ENCODE results near the gene KRT80.

Gene KRT80

DNA sequence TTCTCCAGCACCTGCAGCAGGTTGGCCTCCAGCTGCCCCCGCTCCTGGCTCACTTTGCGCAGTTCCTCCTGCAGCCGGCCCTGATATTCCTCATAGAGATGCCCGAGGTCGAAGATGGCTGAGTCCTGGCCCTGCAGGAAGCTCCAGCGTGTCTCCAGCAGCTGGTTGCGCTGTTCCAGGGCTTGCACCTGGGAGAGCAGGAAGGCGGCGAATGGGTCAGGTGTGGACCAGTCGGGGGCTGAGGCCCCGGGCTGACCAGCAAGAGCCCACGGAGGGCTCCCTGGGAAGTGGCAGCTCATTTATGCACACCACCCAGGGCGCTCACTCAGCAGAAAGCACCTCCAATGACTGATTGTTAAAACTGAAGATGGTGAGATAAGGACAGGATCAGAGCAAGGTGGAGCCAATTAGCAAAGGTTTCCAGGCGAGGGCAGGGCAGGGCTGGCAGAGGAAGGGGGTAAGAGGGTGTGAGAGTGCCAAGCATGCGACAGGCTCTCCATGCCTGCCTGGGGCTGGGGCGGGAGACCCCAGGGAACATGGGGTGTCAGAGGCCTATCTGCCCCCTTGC lies 6.3 kb downstream of the KRT80 start:
- Histone ChIP-seq H3K27ac (ENCODE audit: insufficient read depth, low read depth, low read length, poor library complexity, severe bottlenecking) (no peak overlapping the region), H3K4me1 (ENCODE audit: control insufficient read depth, insufficient read depth, low read length) (peaks cover 31% of the 10 kb centered on the region), H3K36me3 (ENCODE audit: control insufficient read depth, insufficient read depth, low read length) (no peaks in the 10 kb centered on the region), H3K4me3 (ENCODE audit: insufficient read depth, low read depth, low read length) (no peak overlapping the region), H3K27me3 (ENCODE audit: control insufficient read depth, insufficient read depth, low read length, poor library complexity, severe bottlenecking) (no peaks in the 10 kb centered on the region), H3K9me3 (ENCODE audit: control insufficient read depth, low read length) (no peaks in the 10 kb centered on the region)
- 91 to 92% methylated on average over 16 of the region's 16 CpGs for WGBS, 2 experiments

DNA sequence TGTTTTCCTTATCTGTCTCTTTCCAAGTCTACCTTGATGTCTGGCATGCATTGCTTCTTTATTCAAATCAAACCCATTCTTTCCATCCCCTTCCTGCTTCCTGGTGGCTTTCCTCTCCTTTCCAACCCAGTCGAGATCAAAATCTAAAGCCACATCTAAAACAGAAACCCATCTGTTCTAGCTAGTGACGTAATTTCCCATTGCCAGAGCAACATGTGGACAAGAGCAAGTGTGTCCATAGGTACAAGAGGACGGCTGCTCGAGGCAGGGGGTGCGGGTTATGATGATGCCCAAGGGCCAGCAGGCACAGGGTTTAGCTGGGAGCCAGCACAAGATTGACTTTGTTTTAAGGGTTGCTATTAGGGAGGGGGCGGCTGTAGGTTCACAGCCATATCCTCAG lies 7.0 kb downstream of the KRT80 start:
- Histone ChIP-seq H3K36me3 (ENCODE audit: control insufficient read depth, insufficient read depth, low read length) (no peaks in the 10 kb centered on the region), H3K4me3 (ENCODE audit: insufficient read depth, low read depth, low read length) (no peak overlapping the region), H3K27me3 (ENCODE audit: control insufficient read depth, insufficient read depth, low read length, poor library complexity, severe bottlenecking) (no peaks in the 10 kb centered on the region), H3K27ac (ENCODE audit: insufficient read depth, low read depth, low read length, poor library complexity, severe bottlenecking) (no peak overlapping the region), H3K9me3 (ENCODE audit: control insufficient read depth, low read length) (no peaks in the 10 kb centered on the region), H3K4me1 (ENCODE audit: control insufficient read depth, insufficient read depth, low read length) (peaks cover 31% of the 10 kb centered on the region)
- WGBS, 2 experiments, result 91 to 92% methylated on average over 6 of the region's 6 CpGs

DNA sequence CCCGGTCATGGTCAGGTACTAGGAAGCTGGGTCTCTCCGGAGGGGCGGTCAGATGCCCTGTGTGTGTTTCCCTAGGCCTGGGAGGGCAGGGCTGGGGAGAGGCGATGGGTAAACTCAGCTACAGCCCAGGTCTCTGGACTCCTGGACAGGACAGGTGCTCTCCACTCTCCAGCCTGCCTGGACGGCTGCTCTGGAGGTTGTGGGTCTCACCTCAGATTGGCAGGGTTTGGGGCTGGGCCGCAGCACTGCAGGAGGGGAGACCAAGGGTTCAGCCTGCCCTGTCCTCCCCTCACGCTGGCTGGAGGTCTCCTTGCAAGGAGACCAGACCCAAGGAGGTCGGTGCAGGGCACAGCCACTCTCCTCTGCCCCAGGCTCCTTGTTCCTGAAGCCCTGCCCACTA lies 7.8 kb downstream of the KRT80 start:
- Histone ChIP-seq H3K4me3 (ENCODE audit: insufficient read depth, low read depth, low read length) (no peak overlapping the region), H3K36me3 (ENCODE audit: control insufficient read depth, insufficient read depth, low read length) (no peaks in the 10 kb centered on the region), H3K27ac (ENCODE audit: insufficient read depth, low read depth, low read length, poor library complexity, severe bottlenecking) (no peak overlapping the region), H3K27me3 (ENCODE audit: control insufficient read depth, insufficient read depth, low read length, poor library complexity, severe bottlenecking) (no peaks in the 10 kb centered on the region), H3K4me1 (ENCODE audit: control insufficient read depth, insufficient read depth, low read length) (peaks cover 31% of the 10 kb centered on the region), H3K9me3 (ENCODE audit: control insufficient read depth, low read length) (no peaks in the 10 kb centered on the region)
- 88 to 89% methylated on average over 8 of the region's 8 CpGs for WGBS, 2 experiments

DNA sequence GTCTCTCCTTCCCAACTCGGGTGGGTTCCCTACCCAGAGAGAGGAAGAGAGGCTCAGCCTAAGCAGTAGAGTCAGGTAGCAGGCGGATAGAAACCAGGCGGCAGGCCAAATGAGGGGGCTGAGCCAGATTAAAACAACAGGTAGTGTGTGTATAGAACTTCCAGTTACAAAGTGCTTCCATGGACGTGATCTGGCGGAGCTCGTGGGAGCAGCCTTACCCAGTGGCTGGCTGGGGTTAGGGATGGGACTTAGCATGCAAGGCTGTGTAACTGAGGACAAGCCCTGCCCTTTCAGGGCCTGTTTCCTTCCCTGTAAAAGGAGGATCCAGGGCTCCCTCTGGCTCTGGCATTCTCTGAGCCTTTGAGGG lies 8.3 kb downstream of the KRT80 start:
- H3K4me1 ChIP-seq (ENCODE audit: control insufficient read depth, insufficient read depth, low read length), result peaks cover 31% of the 10 kb centered on the region
- H3K4me3 ChIP-seq (ENCODE audit: insufficient read depth, low read depth, low read length), result no peak overlapping the region
- H3K9me3 ChIP-seq (ENCODE audit: control insufficient read depth, low read length), result no peaks in the 10 kb centered on the region
- no peaks in the 10 kb centered on the region for H3K36me3 ChIP-seq (ENCODE audit: control insufficient read depth, insufficient read depth, low read length)
- H3K27ac ChIP-seq (ENCODE audit: insufficient read depth, low read depth, low read length, poor library complexity, severe bottlenecking), result no peak overlapping the region
- 78% methylated on average over 6 of the region's 6 CpGs for WGBS, 2 experiments
- H3K27me3 ChIP-seq (ENCODE audit: control insufficient read depth, insufficient read depth, low read length, poor library complexity, severe bottlenecking), result no peaks in the 10 kb centered on the region

DNA sequence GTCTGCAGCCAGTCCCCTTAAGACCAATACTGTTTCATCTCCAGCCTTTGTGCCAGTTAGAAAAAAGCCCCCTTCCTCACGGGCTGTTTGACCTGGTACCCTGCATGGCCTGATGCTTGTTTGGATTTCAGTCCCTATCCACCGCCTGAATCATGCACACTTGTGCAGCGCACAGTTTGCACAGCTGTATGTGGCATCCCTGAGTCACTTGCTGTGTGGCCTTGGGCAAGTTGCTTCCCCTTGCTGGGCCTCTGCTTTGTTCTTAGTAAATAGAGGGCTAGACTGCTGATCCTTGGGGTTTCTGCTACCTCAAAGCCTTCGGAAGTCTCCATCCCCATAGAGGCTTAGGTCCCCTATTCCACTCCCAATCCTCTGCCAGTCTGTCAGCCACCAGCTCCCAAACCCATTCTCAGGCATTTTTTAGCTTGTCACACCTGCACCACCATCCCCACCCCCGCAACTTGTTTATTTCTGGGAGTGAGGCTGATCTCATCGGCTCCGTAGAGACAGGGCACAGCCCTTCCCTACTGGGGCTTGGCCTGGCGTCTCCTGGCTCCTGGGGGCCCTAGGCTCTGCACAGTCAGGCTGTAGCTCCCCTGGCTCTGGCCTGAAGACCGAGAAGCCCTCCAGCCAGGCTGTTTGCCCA lies 8.8 kb downstream of the KRT80 start:
- 77 to 79% methylated on average over 9 of the region's 9 CpGs for WGBS, 2 experiments

DNA sequence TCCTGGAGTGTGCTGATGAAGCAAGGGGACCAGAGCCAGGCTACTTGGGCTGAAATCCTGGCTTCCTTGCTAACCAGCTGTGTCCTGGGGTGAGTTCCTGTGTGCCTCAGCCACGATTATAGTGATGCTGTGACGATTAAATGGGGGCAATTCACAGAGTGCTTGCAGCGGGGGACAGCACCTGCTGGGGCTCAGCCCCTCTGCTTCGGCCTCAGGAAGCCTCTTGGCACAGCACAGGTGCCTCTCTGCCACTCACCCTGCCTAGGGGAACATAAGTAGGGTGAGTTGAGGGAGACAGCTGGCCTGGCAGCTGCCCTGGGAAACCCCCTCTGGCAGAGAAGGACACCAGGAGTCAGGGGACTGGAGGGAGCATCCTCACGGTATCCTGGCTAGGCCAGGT lies 9.4 kb downstream of the KRT80 start:
- Histone ChIP-seq H3K9me3 (ENCODE audit: control insufficient read depth, low read length) (no peaks in the 10 kb centered on the region), H3K4me3 (ENCODE audit: insufficient read depth, low read depth, low read length) (no peak overlapping the region), H3K4me1 (ENCODE audit: control insufficient read depth, insufficient read depth, low read length) (peaks cover 31% of the 10 kb centered on the region), H3K27me3 (ENCODE audit: control insufficient read depth, insufficient read depth, low read length, poor library complexity, severe bottlenecking) (no peaks in the 10 kb centered on the region), H3K36me3 (ENCODE audit: control insufficient read depth, insufficient read depth, low read length) (no peaks in the 10 kb centered on the region), H3K27ac (ENCODE audit: insufficient read depth, low read depth, low read length, poor library complexity, severe bottlenecking) (no peak overlapping the region)
- 84% methylated on average over 5 of the region's 5 CpGs for WGBS, 2 experiments

More for the DNA sequence above, 8.8 kb downstream of the KRT80 start:
- Histone ChIP-seq H3K36me3 (ENCODE audit: control insufficient read depth, insufficient read depth, low read length) (no peaks in the 10 kb centered on the region), H3K9me3 (ENCODE audit: control insufficient read depth, low read length) (no peaks in the 10 kb centered on the region), H3K4me3 (ENCODE audit: insufficient read depth, low read depth, low read length) (no peak overlapping the region), H3K27me3 (ENCODE audit: control insufficient read depth, insufficient read depth, low read length, poor library complexity, severe bottlenecking) (no peaks in the 10 kb centered on the region), H3K4me1 (ENCODE audit: control insufficient read depth, insufficient read depth, low read length) (peaks cover 31% of the 10 kb centered on the region), H3K27ac (ENCODE audit: insufficient read depth, low read depth, low read length, poor library complexity, severe bottlenecking) (no peak overlapping the region)

DNA sequence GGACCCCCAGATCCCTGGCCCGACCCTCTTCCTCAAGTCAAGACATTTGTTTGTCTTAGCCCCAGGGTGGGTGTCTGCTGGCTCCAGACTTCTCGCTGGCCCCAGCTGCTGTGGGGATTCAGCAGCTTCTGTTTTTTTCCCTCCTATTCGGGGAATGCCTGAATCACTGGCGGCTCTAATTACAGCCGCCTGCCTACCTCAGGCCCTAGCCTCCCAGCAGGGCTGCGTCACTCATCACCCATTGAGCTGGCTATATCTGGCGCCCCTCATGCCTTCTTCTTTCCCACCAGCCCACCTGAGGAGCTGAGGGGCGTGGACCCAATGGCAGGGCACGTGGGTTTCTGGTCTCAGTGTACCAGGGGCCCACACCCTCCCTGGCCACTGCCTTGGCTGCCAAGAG lies 10.1 kb downstream of the KRT80 start:
- WGBS, 2 experiments, result 9 to 14% methylated on average over 9 of the region's 9 CpGs
- H3K27ac ChIP-seq (ENCODE audit: insufficient read depth, low read depth, low read length, poor library complexity, severe bottlenecking), result no peak overlapping the region
- H3K36me3 ChIP-seq (ENCODE audit: control insufficient read depth, insufficient read depth, low read length), result no peaks in the 10 kb centered on the region
- H3K27me3 ChIP-seq (ENCODE audit: control insufficient read depth, insufficient read depth, low read length, poor library complexity, severe bottlenecking), result no peaks in the 10 kb centered on the region
- H3K4me3 ChIP-seq (ENCODE audit: insufficient read depth, low read depth, low read length), result no peak overlapping the region
- peaks cover 31% of the 10 kb centered on the region for H3K4me1 ChIP-seq (ENCODE audit: control insufficient read depth, insufficient read depth, low read length)
- H3K9me3 ChIP-seq (ENCODE audit: control insufficient read depth, low read length), result no peaks in the 10 kb centered on the region

DNA sequence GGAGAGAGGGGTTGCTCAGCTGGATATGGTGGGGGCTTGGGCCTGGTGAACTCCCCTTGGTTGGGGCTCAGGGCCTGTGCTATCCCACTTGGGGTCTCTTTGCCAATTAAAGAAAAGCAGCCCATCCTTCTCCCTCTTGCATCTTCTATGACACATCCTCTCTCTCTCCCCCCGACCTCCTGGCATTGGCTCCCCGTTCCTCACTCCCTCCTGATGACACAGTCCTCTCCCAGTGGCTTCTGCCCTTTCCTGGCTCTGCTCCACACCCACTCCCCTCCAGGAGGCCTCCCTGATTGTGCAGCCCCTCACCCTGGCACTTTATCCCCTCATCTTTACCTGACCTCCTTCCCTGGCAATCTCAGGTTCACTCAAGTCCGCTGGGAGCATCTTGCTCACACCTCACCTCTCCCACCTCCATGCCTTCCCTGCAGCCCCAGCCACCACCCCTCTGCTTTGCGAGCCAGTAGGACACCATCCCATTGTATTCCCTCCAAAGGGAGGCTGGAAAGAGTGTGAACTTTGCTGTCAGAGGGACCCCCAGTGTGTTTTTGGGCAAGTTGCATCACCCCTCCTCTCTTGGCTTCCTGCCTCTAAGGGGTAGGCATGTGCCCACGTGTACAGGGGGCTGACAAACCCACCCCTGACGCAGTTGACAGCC lies 10.7 kb downstream of the KRT80 start:
- Histone ChIP-seq H3K27ac (ENCODE audit: insufficient read depth, low read depth, low read length, poor library complexity, severe bottlenecking) (no peak overlapping the region), H3K27me3 (ENCODE audit: control insufficient read depth, insufficient read depth, low read length, poor library complexity, severe bottlenecking) (no peaks in the 10 kb centered on the region)

DNA sequence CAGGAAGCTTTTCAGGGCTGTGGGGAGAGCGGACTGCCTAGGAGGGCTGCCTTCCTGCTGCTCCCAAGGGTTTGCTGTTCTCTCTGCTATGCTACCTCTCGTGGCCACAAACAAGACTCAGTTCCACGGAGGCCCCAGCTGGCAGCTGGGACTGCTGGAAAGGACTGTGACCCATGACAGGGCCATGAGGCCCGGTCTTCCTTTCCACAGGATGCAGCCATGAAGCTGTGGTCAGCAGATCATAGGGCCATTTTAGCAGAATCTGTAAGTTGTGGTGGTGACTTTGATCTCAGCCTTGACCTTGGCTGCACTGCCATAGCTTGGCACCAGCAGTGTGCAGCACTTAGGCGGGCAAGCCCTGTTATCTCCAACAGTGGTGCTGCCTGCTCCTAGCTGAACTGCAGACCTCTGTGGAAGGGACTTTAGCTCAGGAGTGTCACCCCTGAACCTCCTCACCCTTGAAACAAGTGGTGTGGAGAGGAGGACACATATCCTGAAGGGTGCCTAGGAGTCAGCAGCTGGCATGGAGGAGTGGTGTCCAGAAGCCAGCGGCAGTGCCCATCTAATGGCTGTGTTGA lies 12.3 kb downstream of the KRT80 start:
- no peak overlapping the region for H3K27ac ChIP-seq (ENCODE audit: insufficient read depth, low read depth, low read length, poor library complexity, severe bottlenecking)
- H3K27me3 ChIP-seq (ENCODE audit: control insufficient read depth, insufficient read depth, low read length, poor library complexity, severe bottlenecking), result no peaks in the 10 kb centered on the region

More for the DNA sequence above, 10.7 kb downstream of the KRT80 start:
- 56 to 62% methylated on average over 6 of the region's 6 CpGs for WGBS, 2 experiments
- peaks cover 31% of the 10 kb centered on the region for H3K4me1 ChIP-seq (ENCODE audit: control insufficient read depth, insufficient read depth, low read length)
- no peaks in the 10 kb centered on the region for H3K36me3 ChIP-seq (ENCODE audit: control insufficient read depth, insufficient read depth, low read length)
- no peaks in the 10 kb centered on the region for H3K9me3 ChIP-seq (ENCODE audit: control insufficient read depth, low read length)
- no peak overlapping the region for H3K4me3 ChIP-seq (ENCODE audit: insufficient read depth, low read depth, low read length)

DNA sequence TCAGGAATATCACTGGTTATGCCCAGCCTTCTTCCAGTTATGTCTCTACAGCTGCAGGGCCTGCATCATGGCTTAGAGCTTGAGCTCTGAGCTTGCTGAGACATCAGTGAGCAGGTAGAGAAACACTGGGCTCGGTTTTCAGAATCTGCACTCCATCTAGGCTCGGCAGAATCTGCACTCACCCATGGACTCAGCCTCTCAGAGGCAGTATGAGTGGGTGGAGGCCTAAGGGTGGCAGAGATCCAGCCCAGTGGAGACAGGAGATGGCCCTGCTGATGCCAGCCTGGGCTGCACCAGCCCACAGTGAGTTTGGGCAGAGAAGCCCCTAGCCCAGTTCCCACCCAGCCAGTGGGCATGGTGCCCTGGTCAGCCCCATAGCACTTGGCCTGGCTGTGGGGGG lies 12.8 kb downstream of the KRT80 start:
- Histone ChIP-seq H3K36me3 (ENCODE audit: control insufficient read depth, insufficient read depth, low read length) (no peaks in the 10 kb centered on the region), H3K4me1 (ENCODE audit: control insufficient read depth, insufficient read depth, low read length) (peaks cover 41% of the 10 kb centered on the region), H3K27me3 (ENCODE audit: control insufficient read depth, insufficient read depth, low read length, poor library complexity, severe bottlenecking) (no peaks in the 10 kb centered on the region), H3K4me3 (ENCODE audit: insufficient read depth, low read depth, low read length) (no peak overlapping the region), H3K27ac (ENCODE audit: insufficient read depth, low read depth, low read length, poor library complexity, severe bottlenecking) (no peak overlapping the region), H3K9me3 (ENCODE audit: control insufficient read depth, low read length) (no peaks in the 10 kb centered on the region)
- WGBS, 2 experiments, result 91 to 95% methylated on average over 2 of the region's 2 CpGs

More for the DNA sequence above, 12.3 kb downstream of the KRT80 start:
- Histone ChIP-seq H3K36me3 (ENCODE audit: control insufficient read depth, insufficient read depth, low read length) (no peaks in the 10 kb centered on the region), H3K4me1 (ENCODE audit: control insufficient read depth, insufficient read depth, low read length) (peaks cover 41% of the 10 kb centered on the region), H3K4me3 (ENCODE audit: insufficient read depth, low read depth, low read length) (no peak overlapping the region), H3K9me3 (ENCODE audit: control insufficient read depth, low read length) (no peaks in the 10 kb centered on the region)
- 95 to 96% methylated on average over 6 of the region's 6 CpGs for WGBS, 2 experiments
